Measurements from ENCODE around the gene S100A1.
"Not testable (repeated sequence)": the region's sequence is repeated elsewhere in the genome, so short reads cannot be mapped to it uniquely, and the experiment has no call there.

Gene S100A1

DNA sequence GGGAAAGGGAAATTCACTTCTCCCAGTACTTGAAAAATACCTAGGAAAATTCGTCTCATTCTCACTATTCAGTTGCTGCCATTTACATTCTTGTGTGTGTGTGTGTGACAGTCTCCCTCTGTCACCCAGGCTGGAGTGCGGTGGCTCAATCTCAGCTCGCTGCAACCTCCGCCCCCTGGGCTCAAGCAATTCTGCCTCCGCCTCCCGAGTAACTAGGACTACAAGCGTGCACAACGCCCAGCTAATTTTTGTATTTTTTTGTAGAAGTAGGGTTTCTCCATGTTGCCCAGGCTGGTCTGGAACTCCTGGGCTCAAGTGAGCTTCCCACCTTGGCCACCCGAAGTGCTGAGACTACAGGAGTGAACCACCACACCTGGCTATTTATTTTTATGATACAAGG lies 31.4 kb downstream of the S100A1 start:
- FAIRE-seq, result no peak

DNA sequence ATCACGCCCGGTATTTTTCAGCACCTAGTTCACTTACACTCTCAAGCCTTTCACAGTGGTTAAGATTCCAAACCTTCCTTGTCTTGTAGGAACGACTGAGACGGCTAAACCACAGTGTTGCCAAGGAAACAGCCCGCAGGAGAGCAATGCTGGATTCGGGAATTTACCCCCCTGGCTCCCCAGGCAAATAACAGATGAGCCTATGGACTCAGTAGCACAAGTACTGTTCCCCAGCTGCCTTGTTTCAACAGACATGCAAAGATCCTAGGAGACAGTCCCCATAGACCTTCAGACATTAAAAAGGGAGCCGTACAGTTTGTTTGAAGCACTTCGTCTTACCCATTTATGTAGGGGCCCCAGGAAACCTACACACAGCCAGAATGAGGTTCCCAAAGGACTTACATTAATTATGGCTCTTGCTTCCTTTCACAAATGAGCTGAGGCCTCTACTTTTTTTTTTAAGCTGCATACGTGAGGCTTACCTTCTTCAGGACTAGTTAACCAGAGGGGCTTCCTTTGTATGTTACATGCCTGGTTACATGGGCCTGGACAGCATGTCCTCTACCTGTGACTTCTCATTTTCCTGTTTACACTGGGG lies 33.0 kb downstream of the S100A1 start:
- FAIRE-seq, result no peak

DNA sequence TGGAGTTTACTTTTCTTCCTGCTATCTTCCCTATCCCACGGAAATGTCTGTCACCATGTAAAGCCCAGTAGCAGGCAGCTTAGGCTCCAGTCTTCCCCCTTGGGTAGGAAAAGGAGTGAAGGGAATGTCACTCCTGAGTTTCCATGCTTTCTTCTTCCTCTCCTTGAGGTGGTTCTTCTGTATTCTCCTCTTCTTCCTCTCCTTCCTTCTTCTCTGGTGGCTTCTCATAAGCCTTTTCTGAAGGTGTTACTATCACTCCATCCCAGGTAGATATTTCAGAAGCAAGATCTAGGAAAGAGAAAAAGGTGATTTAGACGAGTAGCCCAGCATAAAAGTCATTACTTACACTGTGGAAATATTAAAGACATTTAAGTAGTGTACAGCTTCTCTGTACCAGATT lies 34.0 kb downstream of the S100A1 start:
- FAIRE-seq, result no peak

DNA sequence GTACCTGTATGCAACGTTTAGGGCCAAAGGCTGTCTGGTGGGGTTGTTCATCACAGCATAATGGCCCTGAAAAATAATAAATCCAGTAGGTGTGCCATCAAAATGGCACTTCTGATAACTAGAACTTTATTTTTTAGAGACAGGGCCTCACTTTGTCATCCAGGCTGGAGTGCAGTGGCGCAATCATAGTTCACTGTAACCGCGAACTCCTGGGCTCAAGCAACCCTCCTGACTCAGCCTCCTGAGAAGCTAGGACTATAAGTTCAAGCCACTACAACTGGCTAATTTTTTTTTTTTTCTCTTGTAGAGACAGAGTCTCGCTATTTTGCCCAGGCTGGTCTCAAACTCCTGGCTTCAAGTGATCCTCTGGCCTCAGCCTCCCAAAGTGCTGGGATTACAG lies 35.0 kb downstream of the S100A1 start:
- no peak for FAIRE-seq

DNA sequence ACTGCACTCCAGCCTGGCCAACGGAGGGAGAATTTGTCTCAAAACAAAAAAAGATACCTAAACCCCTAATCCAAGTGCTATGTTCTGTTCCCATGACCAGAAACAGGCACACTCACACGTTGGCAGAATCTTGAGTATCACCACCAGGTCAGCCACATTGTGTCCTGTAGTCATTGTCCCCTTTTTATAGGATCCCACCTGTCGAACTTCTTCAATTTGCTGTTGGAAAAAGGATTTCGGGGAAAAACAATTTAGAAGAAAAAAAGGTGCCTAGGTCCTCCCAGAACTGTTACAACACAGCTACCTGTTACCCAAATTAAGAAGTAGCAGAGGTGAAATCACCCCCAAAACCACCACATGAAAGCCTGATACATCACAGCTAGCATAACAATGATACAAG lies 39.2 kb downstream of the S100A1 start:
- no peak for FAIRE-seq

DNA sequence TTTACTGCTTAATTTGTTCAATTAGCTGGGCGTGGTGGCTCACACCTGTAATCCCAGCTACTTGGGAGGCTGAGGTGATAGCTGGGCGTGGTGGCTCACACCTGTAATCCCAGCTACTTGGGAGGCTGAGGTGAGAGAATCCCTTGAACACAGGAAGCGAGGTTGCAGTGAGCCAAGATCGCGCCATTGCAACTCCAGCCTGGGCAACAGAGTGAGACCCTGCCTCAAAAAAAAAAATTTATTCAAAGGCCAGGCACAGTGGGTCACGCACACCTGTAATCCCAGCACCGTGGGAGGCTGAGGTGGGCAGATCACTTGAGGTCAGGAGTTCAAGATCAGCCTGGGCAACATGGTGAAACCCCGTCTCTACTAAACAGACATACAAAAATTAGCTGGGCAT lies 40.4 kb downstream of the S100A1 start:
- FAIRE-seq, result not testable (repeated sequence)

DNA sequence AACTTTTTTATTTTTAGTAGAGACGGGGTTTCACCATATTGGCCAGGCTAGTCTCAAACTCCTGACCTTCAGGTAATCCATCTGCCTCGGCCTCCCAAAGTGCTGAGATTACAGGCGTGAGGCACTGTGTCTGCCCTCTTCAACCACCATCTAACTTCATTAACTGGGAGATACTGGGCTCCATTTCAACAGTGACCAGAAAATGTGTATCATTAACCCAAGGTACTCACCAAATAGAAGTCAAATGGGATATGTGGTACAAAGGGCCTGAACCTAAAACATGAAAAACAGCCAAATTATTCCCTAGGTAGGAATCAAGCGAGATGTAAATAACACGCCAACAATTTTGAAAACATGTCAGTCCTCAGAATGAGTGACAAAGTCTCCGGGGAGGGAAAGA lies 41.4 kb downstream of the S100A1 start:
- no peak for FAIRE-seq

DNA sequence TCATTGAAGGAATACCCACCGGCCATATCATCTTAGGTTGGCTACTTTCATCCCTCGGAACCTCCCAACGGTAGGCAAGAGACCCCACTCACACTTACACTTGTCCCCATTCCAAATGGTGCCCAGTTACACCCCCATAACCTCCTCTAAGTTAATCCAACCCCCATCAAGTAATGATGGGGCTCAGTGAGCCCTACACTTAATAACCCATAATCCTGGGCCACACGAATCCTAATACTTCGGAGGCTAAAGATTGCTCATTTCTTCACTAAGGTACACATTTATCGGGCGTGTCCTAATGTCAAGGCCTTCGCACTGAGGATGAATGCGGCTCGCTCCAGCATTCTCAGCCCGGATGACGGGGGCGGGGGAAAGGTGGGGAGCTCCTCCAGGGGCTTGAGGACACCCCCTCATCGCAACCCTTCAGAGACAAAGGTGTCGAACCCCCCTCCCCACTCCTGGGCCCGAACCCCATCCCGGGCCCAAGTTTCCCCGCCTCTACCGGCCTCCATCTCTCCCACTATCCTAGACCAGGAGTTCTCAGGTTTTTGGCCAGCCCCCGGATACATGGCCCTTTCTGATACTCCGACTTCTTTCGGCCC lies 42.1 kb downstream of the S100A1 start:
- no peak for FAIRE-seq

DNA sequence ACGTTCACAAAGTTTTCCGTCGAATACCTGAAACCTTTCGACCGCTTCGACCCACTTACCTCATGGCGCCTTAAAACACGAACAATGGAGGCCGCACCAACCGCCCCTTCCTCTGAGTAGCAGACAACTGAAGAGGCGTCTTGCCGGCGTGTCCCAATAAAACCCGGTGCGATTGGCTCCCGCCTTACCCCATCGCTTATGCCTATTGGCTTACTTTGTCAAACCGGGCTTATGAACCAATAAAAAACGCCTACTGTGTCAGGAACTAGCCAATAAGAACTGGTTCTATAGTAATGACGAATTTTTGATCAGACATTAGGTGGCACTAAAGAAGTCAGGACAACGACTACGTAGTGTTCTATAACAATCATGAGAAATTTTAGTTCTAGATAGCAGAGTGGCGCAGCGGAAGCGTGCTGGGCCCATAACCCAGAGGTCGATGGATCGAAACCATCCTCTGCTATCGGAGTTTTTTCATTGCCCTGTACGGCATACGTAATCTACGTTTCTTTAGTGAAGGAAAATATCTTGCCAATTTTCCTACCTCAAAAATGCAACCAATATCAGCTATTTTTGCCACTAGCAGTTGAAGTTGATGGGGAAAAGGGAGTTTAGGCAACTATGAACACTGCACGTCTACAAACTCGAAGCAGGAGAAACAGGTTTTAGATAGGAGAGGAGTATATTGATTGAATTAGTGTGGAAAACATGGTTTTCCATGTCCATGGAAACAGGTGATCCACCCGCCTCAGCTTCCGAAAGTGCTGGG lies 42.8 kb downstream of the S100A1 start, which contains the start of gene ILF2:
ILF2 (minus strand) TSS at position 135 of the 769 bp plus-strand sequence; CDS start at position 64, 71 bp downstream.
- FAIRE-seq, result peak; percentile 96

DNA sequence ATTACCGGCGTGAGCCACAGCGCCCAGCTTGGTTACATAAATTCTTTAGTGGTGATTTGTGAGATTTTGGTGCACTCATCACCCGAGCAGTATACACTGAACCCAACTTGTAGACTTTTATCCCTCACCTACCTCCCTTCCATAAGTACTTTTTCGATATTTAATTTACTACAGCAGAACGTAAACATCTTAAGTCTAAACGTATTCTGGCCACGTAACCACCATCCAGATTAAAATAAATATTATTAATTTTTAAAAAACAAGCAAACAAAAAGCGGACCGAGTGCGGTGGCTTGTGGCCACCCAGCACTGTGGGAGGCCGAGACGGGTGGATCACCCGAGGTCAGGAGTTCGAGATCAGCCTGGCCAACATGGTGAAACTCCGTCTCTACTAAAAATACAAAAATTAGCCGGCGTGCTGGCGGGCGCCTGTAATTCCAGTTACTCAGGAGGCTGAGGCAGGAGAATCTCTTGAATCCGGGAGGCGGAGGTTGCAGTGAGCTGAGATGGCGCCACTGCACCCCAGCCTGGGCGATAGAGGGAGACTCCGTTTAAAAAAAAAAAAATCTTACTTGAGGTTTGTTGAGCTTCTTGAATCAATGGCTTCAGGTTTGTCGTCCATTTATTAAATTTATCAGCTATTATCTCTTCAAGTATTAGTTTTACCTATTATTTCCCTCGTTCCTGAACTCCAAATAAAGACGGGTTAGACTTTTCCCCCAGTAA lies 43.6 kb downstream of the S100A1 start:
- not testable (repeated sequence) for FAIRE-seq

DNA sequence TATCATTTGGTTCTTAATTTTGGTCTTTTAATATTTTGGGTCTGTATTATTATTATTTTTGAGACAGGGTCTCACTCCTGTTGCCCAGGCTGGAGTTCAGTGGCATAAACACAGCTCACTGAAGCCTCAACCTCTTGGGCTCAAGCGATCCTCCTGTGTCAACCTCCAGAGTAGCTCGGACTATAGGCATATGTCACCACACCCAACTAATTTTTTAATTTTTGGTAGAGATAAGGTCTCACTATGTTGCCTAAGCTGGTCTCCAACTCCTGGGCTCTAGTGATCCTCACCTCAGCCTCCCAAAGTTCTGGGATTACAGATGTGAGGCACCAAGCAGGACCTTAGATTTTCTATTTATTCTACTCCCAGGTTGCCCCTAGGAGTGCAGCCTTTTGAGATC lies 45.3 kb downstream of the S100A1 start:
- FAIRE-seq, result no peak

DNA sequence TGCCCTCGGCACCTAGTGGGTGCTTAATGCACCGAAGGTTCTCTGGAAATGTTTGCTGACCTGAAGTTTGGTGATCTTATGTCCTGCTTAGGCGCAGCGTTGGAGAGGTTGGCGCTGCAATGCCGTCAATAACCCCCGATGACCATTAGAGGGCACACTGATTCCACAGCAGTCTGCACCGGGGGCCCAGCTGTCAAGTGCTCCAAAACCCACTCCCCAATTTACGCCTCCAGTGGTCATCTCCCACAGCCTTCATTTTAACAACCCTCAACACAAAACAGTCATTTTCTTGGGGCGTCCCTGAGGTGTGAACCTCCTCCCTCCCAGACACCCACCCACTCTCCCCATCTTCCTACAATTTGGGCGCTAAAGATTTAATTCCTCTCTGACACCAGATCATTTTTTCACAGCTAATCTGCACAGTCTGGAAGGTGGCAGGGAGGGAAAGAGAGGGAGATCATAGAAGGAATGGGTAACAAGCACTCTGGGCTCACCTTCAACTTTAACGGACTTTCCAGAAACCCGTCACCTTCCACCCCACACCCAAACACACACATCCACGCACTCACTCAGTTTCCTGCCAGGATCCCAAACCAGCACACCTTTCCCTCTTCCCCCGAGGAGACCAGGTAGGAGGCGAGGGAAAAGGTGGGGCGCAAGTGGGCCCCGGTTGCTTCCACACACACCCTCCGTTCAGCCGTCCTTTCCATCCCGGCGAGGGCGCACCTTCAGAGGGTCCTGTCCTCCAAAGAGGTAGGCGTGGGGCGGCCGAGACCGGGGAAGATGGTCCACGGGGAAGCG lies 49.7 kb downstream of the S100A1 start:
- FAIRE-seq, result no peak

DNA sequence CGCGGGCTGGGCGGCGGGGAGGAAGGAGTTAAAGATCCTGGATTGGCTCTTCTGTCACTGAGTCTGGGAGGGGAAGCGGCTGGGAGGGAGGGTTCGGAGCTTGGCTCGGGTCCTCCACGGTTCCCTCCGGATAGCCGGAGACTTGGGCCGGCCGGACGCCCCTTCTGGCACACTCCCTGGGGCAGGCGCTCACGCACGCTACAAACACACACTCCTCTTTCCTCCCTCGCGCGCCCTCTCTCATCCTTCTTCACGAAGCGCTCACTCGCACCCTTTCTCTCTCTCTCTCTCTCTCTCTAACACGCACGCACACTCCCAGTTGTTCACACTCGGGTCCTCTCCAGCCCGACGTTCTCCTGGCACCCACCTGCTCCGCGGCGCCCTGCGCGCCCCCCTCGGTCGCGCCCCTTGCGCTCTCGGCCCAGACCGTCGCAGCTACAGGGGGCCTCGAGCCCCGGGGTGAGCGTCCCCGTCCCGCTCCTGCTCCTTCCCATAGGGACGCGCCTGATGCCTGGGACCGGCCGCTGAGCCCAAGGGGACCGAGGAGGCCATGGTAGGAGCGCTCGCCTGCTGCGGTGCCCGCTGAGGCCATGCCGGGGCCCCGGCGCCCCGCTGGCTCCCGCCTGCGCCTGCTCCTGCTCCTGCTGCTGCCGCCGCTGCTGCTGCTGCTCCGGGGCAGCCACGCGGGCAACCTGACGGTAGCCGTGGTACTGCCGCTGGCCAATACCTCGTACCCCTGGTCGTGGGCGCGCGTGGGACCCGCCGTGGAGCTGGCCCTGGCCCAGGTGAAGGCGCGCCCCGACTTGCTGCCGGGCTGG lies 50.5 kb downstream of the S100A1 start, which contains the start of gene NPR1:
NPR1 (plus strand) TSS at position 170 of the 818 bp plus-strand sequence; CDS start at position 591, 421 bp downstream.
- FAIRE-seq, result no peak

DNA sequence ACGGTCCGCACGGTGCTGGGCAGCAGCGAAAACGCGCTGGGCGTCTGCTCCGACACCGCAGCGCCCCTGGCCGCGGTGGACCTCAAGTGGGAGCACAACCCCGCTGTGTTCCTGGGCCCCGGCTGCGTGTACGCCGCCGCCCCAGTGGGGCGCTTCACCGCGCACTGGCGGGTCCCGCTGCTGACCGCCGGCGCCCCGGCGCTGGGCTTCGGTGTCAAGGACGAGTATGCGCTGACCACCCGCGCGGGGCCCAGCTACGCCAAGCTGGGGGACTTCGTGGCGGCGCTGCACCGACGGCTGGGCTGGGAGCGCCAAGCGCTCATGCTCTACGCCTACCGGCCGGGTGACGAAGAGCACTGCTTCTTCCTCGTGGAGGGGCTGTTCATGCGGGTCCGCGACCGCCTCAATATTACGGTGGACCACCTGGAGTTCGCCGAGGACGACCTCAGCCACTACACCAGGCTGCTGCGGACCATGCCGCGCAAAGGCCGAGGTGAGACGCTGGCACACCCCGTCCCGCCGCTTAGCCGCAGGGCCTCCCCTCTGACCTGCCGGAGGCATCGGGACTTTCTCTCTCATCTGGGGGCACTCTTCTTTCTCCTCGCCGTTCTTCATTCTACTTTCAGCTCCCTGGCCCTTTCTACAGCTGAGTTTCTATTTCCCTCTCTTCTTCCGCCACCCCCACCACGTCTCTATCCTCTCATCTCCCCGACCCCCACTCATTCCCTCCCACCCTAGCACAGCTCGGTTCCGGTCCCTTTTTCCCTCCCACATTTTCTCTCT lies 51.3 kb downstream of the S100A1 start:
- FAIRE-seq, result no peak

DNA sequence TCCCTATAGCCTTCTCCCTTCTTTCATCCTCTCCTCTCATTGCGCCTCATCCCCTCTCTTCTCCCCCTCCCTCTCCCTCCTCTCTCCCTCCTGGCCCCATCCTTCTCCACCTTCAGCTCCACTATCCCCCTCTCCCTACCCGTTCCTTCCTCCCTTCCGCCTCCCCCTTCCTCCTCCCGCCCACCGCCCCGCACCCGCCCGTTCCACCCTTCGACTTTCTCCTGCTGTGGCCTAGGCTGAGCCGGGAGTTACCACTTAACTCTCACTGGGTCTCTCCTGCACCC lies 51.8 kb downstream of the S100A1 start:
- no peak for FAIRE-seq
